ENCODE data around the gene HPCAL1. TPM values are rescaled to one million over a fixed set of nuclear protein-coding genes. Genes with fewer than 3 reads are reported as not detected.

HPCAL1 gene
- total RNA-seq, 1 donor from 2014 or later: 110 TPM

- H3K27me3 Mint-ChIP-seq (ENCODE audit: low read depth): peaks cover 3% of the 10 kb centered on the region
- no peak for DNase-seq (ENCODE audit: low spot score)
- H3K27ac Mint-ChIP-seq: no peak overlapping the region
- H3K4me1 Mint-ChIP-seq (ENCODE audit: low read depth): no peaks in the 10 kb centered on the region
- no peaks in the 10 kb centered on the region for H3K36me3 Mint-ChIP-seq (ENCODE audit: low read depth)
- intact Hi-C loops (cut with micrococcal nuclease): no loop called here
- H3K9me3 Mint-ChIP-seq: no peaks in the 10 kb centered on the region
- H3K4me3 Mint-ChIP-seq (ENCODE audit: low read depth): no peak overlapping the region
Measured at GRCh38 chr2:10469955-10470608, 167.4 kb downstream of the HPCAL1 start.

GRCh38 chr2:10471046-10471571, 168.4 kb downstream of the HPCAL1 start:
- Mint-ChIP-seq H3K9me3 (no peaks in the 10 kb centered on the region), H3K4me3 (ENCODE audit: low read depth) (no peak overlapping the region), H3K4me1 (ENCODE audit: low read depth) (no peaks in the 10 kb centered on the region), H3K36me3 (ENCODE audit: low read depth) (no peaks in the 10 kb centered on the region), H3K27me3 (ENCODE audit: low read depth) (peaks cover 3% of the 10 kb centered on the region), H3K27ac (no peak overlapping the region)
- intact Hi-C loops (cut with micrococcal nuclease): no loop called here
- DNase-seq (ENCODE audit: low spot score): no peak

DNA sequence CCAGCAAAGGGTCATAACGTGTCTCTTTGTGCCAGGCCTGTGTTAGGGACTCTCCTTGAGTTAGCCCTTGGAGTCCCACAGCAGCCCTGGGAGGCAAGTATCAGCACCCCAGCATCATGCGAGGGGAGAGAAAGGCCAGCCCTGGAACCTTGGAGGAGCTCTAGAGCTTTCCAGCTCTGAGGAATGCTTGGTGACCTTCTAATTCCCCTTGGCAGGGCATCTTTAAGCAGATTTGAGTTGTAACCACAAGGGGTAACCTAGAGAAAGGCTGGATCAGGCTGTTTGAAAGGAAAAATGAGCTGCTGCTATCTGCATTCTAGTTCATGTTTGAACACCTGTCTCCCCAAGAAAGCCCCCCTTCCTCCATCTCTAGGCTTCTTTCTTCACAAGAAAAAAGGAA, 169.3 kb downstream of the HPCAL1 start:
- Mint-ChIP-seq H3K36me3 (ENCODE audit: low read depth) (no peaks in the 10 kb centered on the region), H3K4me1 (ENCODE audit: low read depth) (peaks cover 1% of the 10 kb centered on the region), H3K9me3 (no peaks in the 10 kb centered on the region), H3K27ac (no peak overlapping the region), H3K27me3 (ENCODE audit: low read depth) (peaks cover 3% of the 10 kb centered on the region), H3K4me3 (ENCODE audit: low read depth) (no peak overlapping the region)
- no peak for DNase-seq (ENCODE audit: low spot score)
- intact Hi-C loops (cut with micrococcal nuclease): no loop called here

DNA sequence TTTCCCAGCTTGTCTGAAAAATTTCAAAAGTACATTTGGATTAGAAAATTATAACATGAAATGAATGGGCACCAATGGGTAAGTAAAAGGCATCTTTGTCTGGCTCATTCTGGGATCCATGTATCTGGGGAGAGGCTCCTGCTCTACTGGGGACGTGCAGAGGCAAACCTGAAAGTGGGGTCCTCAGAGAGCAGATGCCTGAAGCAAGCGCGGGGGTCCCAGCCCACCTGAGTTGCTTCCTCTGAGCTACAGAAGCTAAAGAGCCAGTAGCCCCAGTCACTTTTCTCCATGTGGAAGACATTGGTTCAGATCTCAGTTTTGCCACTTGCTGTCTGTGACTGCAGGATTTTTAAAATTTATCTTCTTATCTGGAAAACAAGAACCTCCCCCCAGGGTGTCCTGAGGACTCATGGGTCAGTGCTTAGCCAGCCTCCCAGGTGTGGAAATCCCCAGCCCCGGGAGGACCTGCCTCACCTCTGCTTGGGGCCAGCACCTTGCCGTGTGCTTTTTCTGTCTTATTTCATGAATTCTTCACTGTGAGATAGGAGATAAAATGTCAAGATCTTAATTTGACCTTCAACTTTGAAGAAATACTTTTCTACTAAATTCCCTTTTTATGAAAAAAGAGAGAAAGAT, 170.5 kb downstream of the HPCAL1 start:
- no peak overlapping the region for H3K4me3 Mint-ChIP-seq (ENCODE audit: low read depth)
- intact Hi-C loops (cut with micrococcal nuclease): no loop called here
- no peak for DNase-seq (ENCODE audit: low spot score)
- H3K36me3 Mint-ChIP-seq (ENCODE audit: low read depth): no peaks in the 10 kb centered on the region
- H3K9me3 Mint-ChIP-seq: no peaks in the 10 kb centered on the region
- H3K4me1 Mint-ChIP-seq (ENCODE audit: low read depth): peaks cover 5% of the 10 kb centered on the region
- peaks cover 3% of the 10 kb centered on the region for H3K27me3 Mint-ChIP-seq (ENCODE audit: low read depth)
- no peak overlapping the region for H3K27ac Mint-ChIP-seq

GRCh38 chr2:10475221-10475722, 172.6 kb downstream of the HPCAL1 start:
- Mint-ChIP-seq H3K27me3 (ENCODE audit: low read depth) (peaks cover 3% of the 10 kb centered on the region), H3K36me3 (ENCODE audit: low read depth) (no peaks in the 10 kb centered on the region), H3K4me3 (ENCODE audit: low read depth) (no peak overlapping the region), H3K9me3 (no peaks in the 10 kb centered on the region), H3K27ac (no peak overlapping the region), H3K4me1 (ENCODE audit: low read depth) (peaks cover 5% of the 10 kb centered on the region)
- no peak for DNase-seq (ENCODE audit: low spot score)
- intact Hi-C loops (cut with micrococcal nuclease): no loop called here

DNA sequence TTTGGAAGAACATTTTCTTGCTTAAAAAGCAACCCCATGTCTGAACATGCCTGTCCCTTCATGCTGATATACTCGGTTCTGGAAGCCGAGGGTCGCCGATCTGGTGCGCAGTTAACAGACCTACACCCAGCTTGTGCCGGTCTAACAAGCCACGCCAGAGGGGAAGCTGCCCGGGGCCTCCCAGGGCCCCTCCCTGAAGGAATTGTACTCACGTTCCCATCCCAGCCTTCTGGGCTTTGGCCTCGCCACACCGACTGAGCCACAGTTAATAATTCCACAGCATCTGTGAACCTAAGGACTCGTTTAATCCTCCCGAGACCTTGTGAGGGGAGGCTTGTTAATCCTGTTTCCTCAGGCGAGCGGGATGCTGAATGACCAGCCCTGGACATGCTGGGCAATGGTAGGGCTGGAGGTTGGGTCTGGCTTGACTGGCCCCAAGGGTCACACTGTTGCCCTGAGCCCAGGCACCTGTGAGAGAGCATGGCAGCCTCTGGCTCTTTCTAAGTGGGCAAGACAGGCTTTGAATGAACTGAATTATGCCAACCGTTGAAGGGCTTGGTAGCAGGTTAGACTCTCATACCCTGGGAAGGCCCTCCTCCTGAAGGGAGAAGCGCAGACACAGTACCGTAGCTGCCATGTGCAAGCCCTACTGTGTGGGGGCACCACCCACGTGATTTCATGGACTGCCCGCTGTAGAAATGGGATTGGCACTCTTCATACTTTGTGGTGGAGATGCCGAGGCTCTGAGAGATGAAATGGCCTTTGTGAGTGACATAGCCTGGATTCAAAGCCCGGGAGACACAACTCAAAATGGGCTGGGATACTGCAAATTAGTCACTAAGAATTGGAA, 173.3 kb downstream of the HPCAL1 start:
- intact Hi-C loops (cut with micrococcal nuclease): no loop called here
- no peak overlapping the region for H3K27ac Mint-ChIP-seq
- H3K27me3 Mint-ChIP-seq (ENCODE audit: low read depth): peaks cover 7% of the 10 kb centered on the region
- H3K4me3 Mint-ChIP-seq (ENCODE audit: low read depth): no peak overlapping the region
- H3K4me1 Mint-ChIP-seq (ENCODE audit: low read depth): peaks cover 5% of the 10 kb centered on the region
- no peaks in the 10 kb centered on the region for H3K36me3 Mint-ChIP-seq (ENCODE audit: low read depth)
- H3K9me3 Mint-ChIP-seq: no peaks in the 10 kb centered on the region
- DNase-seq (ENCODE audit: low spot score): no peak

GRCh38 chr2:10476723-10477442, 174.2 kb downstream of the HPCAL1 start:
- DNase-seq (ENCODE audit: low spot score): no peak
- peaks cover 11% of the 10 kb centered on the region for H3K27me3 Mint-ChIP-seq (ENCODE audit: low read depth)
- H3K9me3 Mint-ChIP-seq: no peaks in the 10 kb centered on the region
- no peak overlapping the region for H3K27ac Mint-ChIP-seq
- intact Hi-C loops (cut with micrococcal nuclease): no loop called here
- H3K36me3 Mint-ChIP-seq (ENCODE audit: low read depth): no peaks in the 10 kb centered on the region
- peaks cover 5% of the 10 kb centered on the region for H3K4me1 Mint-ChIP-seq (ENCODE audit: low read depth)
- no peak overlapping the region for H3K4me3 Mint-ChIP-seq (ENCODE audit: low read depth)

Other genes with a start within 250 kb of the HPCAL1 start
- gene CYS1, start 222.5 kb upstream of the HPCAL1 start, total RNA-seq: 0.78 and 0.89 TPM in 2 replicates
- gene RRM2, start 180.2 kb upstream of the HPCAL1 start, total RNA-seq: 374 TPM in 2 replicates
- 161 and 164 TPM in 2 replicates for gene ODC1, start 145.4 kb downstream of the HPCAL1 start, total RNA-seq